Stomach (tissue), 9 donors: ENCODE data around the gene COL24A1. TPM values are rescaled to one million over a fixed set of nuclear protein-coding genes. Genes with fewer than 3 reads are reported as not detected.

ENCODE experiments used
- DNase-seq, 2 donors: peaks; one replicate each; pipeline versions ENCODE4 v3.0.0 to v3.0.0-alpha.2; 2013 to 2019
- H3K27ac ChIP-seq, 5 donors: fragments of 200-600 bp in 4 of 5; sonication (generic) in 4 of 5; one replicate each; pipeline ENCODE4 v1.5.1; 2013 to 2019; ENCODE audit warnings: mild to moderate bottlenecking in 1 of 5, moderate library complexity in 1 of 5
- H3K27me3 ChIP-seq, 3 donors: fragments of 200-600 bp; sonication (generic); one replicate each; pipeline ENCODE4 v1.5.1; 2017 to 2019; ENCODE audit warnings: mixed run types in 1 of 3
- H3K36me3 ChIP-seq, 4 donors: fragments of 200-600 bp; sonication (generic); 1 replicate in 3 of 4; 2 replicates in 1 of 4; pipeline ENCODE4 v1.5.1; 2016 to 2019
- H3K4me1 ChIP-seq, 4 donors: fragments of 200-600 bp; sonication (generic); one replicate each; pipeline ENCODE4 v1.5.1; 2016 to 2019
- H3K4me3 ChIP-seq, 4 donors: fragments of 200-600 bp; sonication (generic) in 3 of 4; one replicate each; pipeline ENCODE4 v1.5.1; 2016 to 2019; ENCODE audit warnings: mild to moderate bottlenecking in 1 of 4
- H3K9me3 ChIP-seq, 4 donors: fragments of 200-600 bp; sonication (generic); one replicate each; pipeline ENCODE4 v1.5.1; 2016 to 2019
- EP300 ChIP-seq: sonication (generic); formaldehyde crosslinking; IDR thresholded peaks from one replicate; pipeline ENCODE4 v1.6.1; 2017; ENCODE audit warnings: antibody characterized with exemption
- POLR2A ChIP-seq, 4 donors: fragments of 450-650 bp; IDR thresholded peaks; one replicate each; pipeline ENCODE4 v1.6.1; 2016; ENCODE audit warnings: antibody characterized with exemption in 4 of 4, control low read depth in 2 of 4, mild to moderate bottlenecking in 1 of 4, moderate library complexity in 1 of 4
- POLR2AphosphoS5 ChIP-seq, 3 donors: sonication (generic); formaldehyde crosslinking; IDR thresholded peaks; one replicate each; pipeline ENCODE4 v1.6.1; 2016; ENCODE audit warnings: antibody characterized with exemption in 3 of 3
- WGBS, 5 donors: extraction: QIAGEN DNeasy Blood & Tissue Kit in 3 of 5; methylation state at CpG; one replicate each; pipeline versions ENCODE4 v1.1.5 to v1.1.7; 2013 to 2018; 5-methylcytosine and 5-hydroxymethylcytosine counted together
- intact Hi-C: fragments of 100-400 bp; cut with DNase I; formaldehyde crosslinking; loops from one replicate; pipeline ENCODE4 v1.15.1; 2023; ENCODE audit warnings: low total_unique reads
- polyA plus RNA-seq, 3 donors: library from polyadenylated mRNA; stranded (reverse); fragments of 200-250 nt; gene quantifications; one replicate each; pipeline ENCODE4 v1.2.3, GENCODE V29; 2013
- total RNA-seq, 5 donors: library from RNA; depleted of rRNA; stranded (reverse); fragments of >200 nt; gene quantifications; one replicate each; pipeline versions ENCODE4 v1.1.0 to v1.2.3, GENCODE V29; 2014 to 2016
- TF ChIP-seq, protein P1 (sequence below), 7 experiments: fragments of 450-650 bp in 4 of 7; fragments of 200-600 bp in 3 of 7; sonication (generic) in 3 of 7; IDR thresholded peaks; one replicate each; pipeline ENCODE4 v1.5.1; 2016 to 2019; ENCODE audit warnings: antibody characterized with exemption in 7 of 7, control low read depth in 2 of 7, mild to moderate bottlenecking in 1 of 7
- donor health status: healthy with polysubstance abuse.
- donor health status: Bipolar disorder and iron deficiency.
- donor health status: healthy.

COL24A1 gene
- total and polyA plus RNA-seq, 8 donors: under 0.01 to 2.4 (median 0.34) TPM; not detected in 2

DNA sequence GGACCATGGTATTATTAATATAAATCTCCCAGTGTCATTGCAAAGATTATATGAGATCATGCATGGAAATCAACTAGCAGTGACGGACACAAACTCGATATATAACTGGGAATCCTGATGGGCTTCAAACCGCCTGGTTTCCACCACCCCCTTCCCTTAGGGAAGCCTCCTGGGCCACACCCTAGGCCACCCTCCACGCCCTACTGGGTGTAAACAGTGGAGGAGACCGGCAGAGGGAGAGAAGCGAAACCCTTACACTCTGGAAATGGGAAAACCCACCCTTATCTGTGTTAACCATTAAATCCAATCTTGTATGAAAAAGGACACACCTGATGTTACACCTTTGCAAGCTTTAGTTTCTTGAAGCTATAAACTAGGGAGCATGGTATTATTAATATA, 447.7 kb downstream of the COL24A1 start:
- peaks cover 0 to 22% (median 17%) of the 10 kb centered on the region in 4 donors for H3K36me3 ChIP-seq
- H3K4me1 ChIP-seq: peaks cover 10 to 34% (median 22%) of the 10 kb centered on the region in 4 donors
- H3K4me3 ChIP-seq: peak overlapping the region; percentile 72 to 79 (median 78)
- 54 to 76% (median 62%) methylated on average over 6 of the region's 6 CpGs for WGBS, 5 donors
- peaks cover 0 to 6% (median 2%) of the 10 kb centered on the region in 4 donors for H3K9me3 ChIP-seq
- TF ChIP-seq EP300 (no peak), POLR2AphosphoS5 (IDR thresholded peaks at IDR 0.05) (no peak), POLR2A (IDR thresholded peaks at IDR 0.05) (no peak)
- TF ChIP-seq, protein P1, sequence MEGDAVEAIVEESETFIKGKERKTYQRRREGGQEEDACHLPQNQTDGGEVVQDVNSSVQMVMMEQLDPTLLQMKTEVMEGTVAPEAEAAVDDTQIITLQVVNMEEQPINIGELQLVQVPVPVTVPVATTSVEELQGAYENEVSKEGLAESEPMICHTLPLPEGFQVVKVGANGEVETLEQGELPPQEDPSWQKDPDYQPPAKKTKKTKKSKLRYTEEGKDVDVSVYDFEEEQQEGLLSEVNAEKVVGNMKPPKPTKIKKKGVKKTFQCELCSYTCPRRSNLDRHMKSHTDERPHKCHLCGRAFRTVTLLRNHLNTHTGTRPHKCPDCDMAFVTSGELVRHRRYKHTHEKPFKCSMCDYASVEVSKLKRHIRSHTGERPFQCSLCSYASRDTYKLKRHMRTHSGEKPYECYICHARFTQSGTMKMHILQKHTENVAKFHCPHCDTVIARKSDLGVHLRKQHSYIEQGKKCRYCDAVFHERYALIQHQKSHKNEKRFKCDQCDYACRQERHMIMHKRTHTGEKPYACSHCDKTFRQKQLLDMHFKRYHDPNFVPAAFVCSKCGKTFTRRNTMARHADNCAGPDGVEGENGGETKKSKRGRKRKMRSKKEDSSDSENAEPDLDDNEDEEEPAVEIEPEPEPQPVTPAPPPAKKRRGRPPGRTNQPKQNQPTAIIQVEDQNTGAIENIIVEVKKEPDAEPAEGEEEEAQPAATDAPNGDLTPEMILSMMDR (IDR thresholded peaks at IDR 0.05): no peak
- intact Hi-C loops: no loop called here
- peak overlapping the region in 4 of 5 donors; percentile 77 to 91 (median 87) for H3K27ac ChIP-seq
- DNase-seq: peak in 1 of 2 donors; percentile 69
- H3K27me3 ChIP-seq: peaks cover 0 to 8% (median 0%) of the 10 kb centered on the region in 3 donors

DNA sequence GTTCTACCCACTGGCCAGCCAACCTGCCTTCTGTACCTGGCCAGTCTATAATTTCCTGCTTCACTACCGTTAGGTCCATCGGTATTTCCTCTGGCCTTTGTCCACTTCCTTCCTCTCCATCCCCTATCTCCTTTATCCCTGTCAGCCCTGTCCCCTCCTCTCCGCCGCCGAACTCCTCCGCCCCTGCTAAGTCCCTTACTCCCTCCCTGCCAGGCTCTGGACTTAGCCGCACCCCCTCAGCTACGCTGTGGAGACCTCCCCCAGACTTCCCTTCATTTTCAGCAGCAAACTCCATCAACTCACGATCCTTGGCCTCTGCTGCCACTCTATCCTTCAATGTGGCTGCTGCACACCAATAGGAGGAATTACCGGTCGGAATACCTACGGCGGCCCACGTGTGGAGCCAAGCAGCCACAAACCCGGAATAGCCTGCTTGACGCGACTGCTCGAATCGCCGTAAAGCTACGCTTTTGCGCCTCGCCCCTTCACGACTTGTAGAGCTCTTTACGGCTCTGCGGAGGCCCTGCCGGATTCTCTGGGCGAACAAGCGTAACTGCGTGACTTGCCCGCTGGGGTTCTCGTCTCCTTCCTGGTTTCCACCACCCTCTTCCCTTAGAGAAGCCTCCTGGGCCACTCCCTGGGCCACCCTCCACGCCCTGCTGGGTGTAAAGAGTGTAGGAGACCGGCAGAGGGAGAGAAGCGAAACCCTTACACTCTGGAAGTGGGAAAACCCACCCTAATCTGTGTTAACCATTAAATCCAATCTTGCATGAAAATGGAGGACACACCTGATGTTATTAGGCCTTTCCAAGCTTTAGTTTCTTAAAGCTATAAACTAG, 448.4 kb downstream of the COL24A1 start, which contains the start of gene ZNHIT6:
ZNHIT6 (minus strand) TSS at position 444 of the 839 bp plus-strand sequence; CDS start at position 295, 149 bp downstream.
- peak; percentile 91 to 98 for DNase-seq
- TF ChIP-seq POLR2AphosphoS5 (IDR thresholded peaks at IDR 0.05) (peak; percentile 81 to 90 (median 82)), POLR2A (IDR thresholded peaks at IDR 0.05) (no peak), EP300 (no peak)
- TF ChIP-seq, protein P1 (IDR thresholded peaks at IDR 0.05): peak in 2 of 7 experiments; percentile 8 to 27
- Histone ChIP-seq H3K4me1 (peaks cover 10 to 34% (median 22%) of the 10 kb centered on the region in 4 donors), H3K9me3 (peaks cover 0 to under 1% (median 0%) of the 10 kb centered on the region in 4 donors), H3K36me3 (peaks cover 0 to 28% (median 18%) of the 10 kb centered on the region in 4 donors), H3K27ac (peak within 1 kb of the TSS; percentile 77 to 91 (median 85)), H3K27me3 (peaks cover 0 to 3% (median 0%) of the 10 kb centered on the region in 3 donors), H3K4me3 (peak within 1 kb of the TSS; percentile 72 to 79 (median 78))
- intact Hi-C loops: no loop called here
- 1% methylated on average over 35 of the region's 35 CpGs for whole genome bisulfite sequencing, 5 donors

GRCh38 chr1:85707267-85707989, 449.1 kb downstream of the COL24A1 start:
- H3K4me1 ChIP-seq: peaks cover 10 to 34% (median 22%) of the 10 kb centered on the region in 4 donors
- WGBS, 5 donors: 11 to 18% (median 14%) methylated on average over 13 of the region's 13 CpGs
- intact Hi-C loops: no loop called here
- peaks cover 0 to 33% (median 25%) of the 10 kb centered on the region in 4 donors for H3K36me3 ChIP-seq
- H3K9me3 ChIP-seq: no peaks in the 10 kb centered on the region
- DNase-seq: peak in 1 of 2 donors; percentile 9
- H3K4me3 ChIP-seq: peak overlapping the region; percentile 72 to 79 (median 78)
- peak overlapping the region; percentile 77 to 91 (median 85) for H3K27ac ChIP-seq
- TF ChIP-seq EP300: no peak
- TF ChIP-seq POLR2AphosphoS5 (IDR thresholded peaks at IDR 0.05): no peak
- no peak for TF ChIP-seq POLR2A (IDR thresholded peaks at IDR 0.05)
- TF ChIP-seq, protein P1 (IDR thresholded peaks at IDR 0.05): no peak
- no peaks in the 10 kb centered on the region for H3K27me3 ChIP-seq

- no peak for DNase-seq
- intact Hi-C loops: no loop called here
- Histone ChIP-seq H3K4me3 (no peak overlapping the region), H3K27me3 (no peaks in the 10 kb centered on the region), H3K36me3 (peaks cover 5 to 47% (median 39%) of the 10 kb centered on the region in 4 donors), H3K9me3 (no peaks in the 10 kb centered on the region), H3K4me1 (peaks cover 10 to 34% (median 22%) of the 10 kb centered on the region in 4 donors), H3K27ac (no peak overlapping the region)
- TF ChIP-seq POLR2A (IDR thresholded peaks at IDR 0.05): no peak
- 84 to 92% (median 87%) methylated on average over 3 of the region's 3 CpGs for WGBS, 5 donors
These were observed 450.6 kb downstream of the COL24A1 start for GRCh38 chr1:85705940-85706339.
